ENCODE measurements around the gene SUN5. TPM values are rescaled to one million over a fixed set of nuclear protein-coding genes. Genes with fewer than 3 reads are reported as not detected.

Gene SUN5
- total RNA-seq, 1 experiment from 2014 or later = not detected

DNA sequence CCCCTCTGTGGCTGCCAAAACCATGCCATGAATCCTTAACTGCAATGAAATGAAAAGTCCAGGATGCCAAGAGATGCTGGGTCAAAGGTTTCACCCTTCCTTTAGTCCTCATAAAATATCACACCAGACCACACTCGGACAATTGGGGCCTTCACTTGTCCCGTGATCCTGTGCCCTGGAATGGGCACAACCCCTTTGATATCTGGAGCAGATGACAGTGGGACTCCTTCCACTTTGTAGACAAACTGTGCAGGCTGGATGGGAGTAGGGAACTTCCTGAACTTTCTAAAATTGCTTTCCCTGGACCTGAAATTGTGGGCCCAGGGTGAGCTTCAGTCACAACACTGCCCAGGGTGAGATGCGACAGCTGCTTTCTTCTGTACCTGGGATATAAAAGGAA is 17.6 kb upstream of the SUN5 start:
- POLR2A ChIA-PET (ENCODE audit: unreplicated experiment) = no interaction called here
- no TSS peak for BruUV-seq (replicated peaks)
- TF ChIP-seq EZH2 (IDR thresholded peaks at IDR 0.05; ENCODE audit: low read depth) = no peak
- TF ChIP-seq, protein P1, sequence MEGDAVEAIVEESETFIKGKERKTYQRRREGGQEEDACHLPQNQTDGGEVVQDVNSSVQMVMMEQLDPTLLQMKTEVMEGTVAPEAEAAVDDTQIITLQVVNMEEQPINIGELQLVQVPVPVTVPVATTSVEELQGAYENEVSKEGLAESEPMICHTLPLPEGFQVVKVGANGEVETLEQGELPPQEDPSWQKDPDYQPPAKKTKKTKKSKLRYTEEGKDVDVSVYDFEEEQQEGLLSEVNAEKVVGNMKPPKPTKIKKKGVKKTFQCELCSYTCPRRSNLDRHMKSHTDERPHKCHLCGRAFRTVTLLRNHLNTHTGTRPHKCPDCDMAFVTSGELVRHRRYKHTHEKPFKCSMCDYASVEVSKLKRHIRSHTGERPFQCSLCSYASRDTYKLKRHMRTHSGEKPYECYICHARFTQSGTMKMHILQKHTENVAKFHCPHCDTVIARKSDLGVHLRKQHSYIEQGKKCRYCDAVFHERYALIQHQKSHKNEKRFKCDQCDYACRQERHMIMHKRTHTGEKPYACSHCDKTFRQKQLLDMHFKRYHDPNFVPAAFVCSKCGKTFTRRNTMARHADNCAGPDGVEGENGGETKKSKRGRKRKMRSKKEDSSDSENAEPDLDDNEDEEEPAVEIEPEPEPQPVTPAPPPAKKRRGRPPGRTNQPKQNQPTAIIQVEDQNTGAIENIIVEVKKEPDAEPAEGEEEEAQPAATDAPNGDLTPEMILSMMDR (conservative IDR thresholded peaks at IDR 0.05) = no peak

DNA sequence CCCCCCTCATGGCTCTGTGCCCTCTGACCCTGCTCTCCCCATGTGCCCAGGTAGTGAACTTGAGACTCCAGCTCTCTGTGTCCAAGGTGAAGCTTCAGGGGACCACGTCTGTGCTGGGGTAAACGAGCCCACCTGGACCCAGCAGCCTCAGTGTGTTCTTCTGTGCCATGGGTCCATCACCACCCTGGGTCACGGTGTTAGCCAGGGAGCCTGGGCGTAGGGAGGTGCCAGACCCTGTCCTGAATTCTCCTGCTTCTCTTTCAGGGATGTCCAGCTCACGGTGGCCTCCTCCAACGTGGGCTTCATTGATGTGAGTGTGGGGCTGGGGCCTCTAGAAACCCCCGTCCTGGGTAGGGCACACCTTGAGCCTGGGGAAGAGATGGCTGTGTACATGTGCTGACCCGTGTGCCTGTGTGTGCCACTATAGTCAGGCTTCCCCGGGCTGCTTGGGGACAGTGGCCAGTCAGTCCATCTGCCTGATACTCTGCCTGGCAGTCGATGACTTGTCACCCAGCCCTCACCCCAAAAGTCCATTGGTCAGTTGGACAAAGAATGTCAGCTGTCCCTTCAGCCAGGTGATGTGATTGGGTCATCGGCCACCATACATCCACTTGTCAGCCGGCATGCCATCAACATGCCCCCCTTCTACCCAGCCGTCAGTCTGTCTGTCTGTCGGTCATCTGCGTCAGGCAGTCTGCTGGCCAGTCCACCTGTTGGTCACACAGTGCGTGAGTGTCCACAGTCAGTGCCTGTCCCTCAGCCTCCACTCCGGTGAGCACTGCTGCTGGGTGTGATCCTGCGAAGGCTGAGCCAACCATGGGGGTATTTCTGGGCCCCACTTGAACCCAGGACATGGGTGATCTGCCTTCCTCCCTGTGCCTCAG is 16.3 kb upstream of the SUN5 start:
- no peaks in the 10 kb centered on the region for H3K4me1 ChIP-seq (replicated peaks; ENCODE audit: insufficient read depth)
- H3K9me2 ChIP-seq (ENCODE audit: insufficient read depth) = no peaks in the 10 kb centered on the region
- H3K36me3 ChIP-seq (ENCODE audit: low read depth) = no peaks in the 10 kb centered on the region
- POLR2A ChIA-PET (ENCODE audit: unreplicated experiment) = no interaction called here
- no peak for TF ChIP-seq EZH2 (IDR thresholded peaks at IDR 0.05; ENCODE audit: low read depth)
- TF ChIP-seq, protein P1 (conservative IDR thresholded peaks at IDR 0.05) = no peak
- intact Hi-C loops (cut with micrococcal nuclease; ENCODE audit: unreplicated experiment) = no loop called here
- no peak for DNase-seq
- CTCF ChIA-PET = no interaction called here
- H4K20me1 ChIP-seq (ENCODE audit: insufficient read depth) = no peaks in the 10 kb centered on the region
- peaks cover 63% of the 10 kb centered on the region for H3K27me3 ChIP-seq (ENCODE audit: insufficient read depth, low read depth)
- H3K4me3 ChIP-seq = no peak overlapping the region
- no peaks in the 10 kb centered on the region for H3F3A ChIP-seq (ENCODE audit: insufficient read depth, low read depth)
- BruUV-seq (replicated peaks) = no TSS peak
- H2AFZ ChIP-seq = no peak overlapping the region
- no peaks in the 10 kb centered on the region for H3K9me3 ChIP-seq (ENCODE audit: insufficient read depth, low read depth)
- no peak overlapping the region for H3K27ac ChIP-seq
- H3K79me2 ChIP-seq (ENCODE audit: low read depth) = no peaks in the 10 kb centered on the region
- no peak overlapping the region for H3K4me2 ChIP-seq

More for the DNA sequence above, 17.6 kb upstream of the SUN5 start:
- intact Hi-C loops (cut with micrococcal nuclease; ENCODE audit: unreplicated experiment) = no loop called here
- Histone ChIP-seq H4K20me1 (ENCODE audit: insufficient read depth) (no peaks in the 10 kb centered on the region), H3K9me3 (ENCODE audit: insufficient read depth, low read depth) (no peaks in the 10 kb centered on the region), H3K27ac (no peak overlapping the region), H2AFZ (no peak overlapping the region), H3K4me1 (replicated peaks; ENCODE audit: insufficient read depth) (no peaks in the 10 kb centered on the region), H3K27me3 (ENCODE audit: insufficient read depth, low read depth) (peaks cover 56% of the 10 kb centered on the region), H3K4me2 (no peak overlapping the region), H3K79me2 (ENCODE audit: low read depth) (no peaks in the 10 kb centered on the region), H3K9me2 (ENCODE audit: insufficient read depth) (no peaks in the 10 kb centered on the region), H3K36me3 (ENCODE audit: low read depth) (no peaks in the 10 kb centered on the region), H3K4me3 (no peak overlapping the region), H3F3A (ENCODE audit: insufficient read depth, low read depth) (no peaks in the 10 kb centered on the region)
- DNase-seq = no peak
- CTCF ChIA-PET = no interaction called here

DNA sequence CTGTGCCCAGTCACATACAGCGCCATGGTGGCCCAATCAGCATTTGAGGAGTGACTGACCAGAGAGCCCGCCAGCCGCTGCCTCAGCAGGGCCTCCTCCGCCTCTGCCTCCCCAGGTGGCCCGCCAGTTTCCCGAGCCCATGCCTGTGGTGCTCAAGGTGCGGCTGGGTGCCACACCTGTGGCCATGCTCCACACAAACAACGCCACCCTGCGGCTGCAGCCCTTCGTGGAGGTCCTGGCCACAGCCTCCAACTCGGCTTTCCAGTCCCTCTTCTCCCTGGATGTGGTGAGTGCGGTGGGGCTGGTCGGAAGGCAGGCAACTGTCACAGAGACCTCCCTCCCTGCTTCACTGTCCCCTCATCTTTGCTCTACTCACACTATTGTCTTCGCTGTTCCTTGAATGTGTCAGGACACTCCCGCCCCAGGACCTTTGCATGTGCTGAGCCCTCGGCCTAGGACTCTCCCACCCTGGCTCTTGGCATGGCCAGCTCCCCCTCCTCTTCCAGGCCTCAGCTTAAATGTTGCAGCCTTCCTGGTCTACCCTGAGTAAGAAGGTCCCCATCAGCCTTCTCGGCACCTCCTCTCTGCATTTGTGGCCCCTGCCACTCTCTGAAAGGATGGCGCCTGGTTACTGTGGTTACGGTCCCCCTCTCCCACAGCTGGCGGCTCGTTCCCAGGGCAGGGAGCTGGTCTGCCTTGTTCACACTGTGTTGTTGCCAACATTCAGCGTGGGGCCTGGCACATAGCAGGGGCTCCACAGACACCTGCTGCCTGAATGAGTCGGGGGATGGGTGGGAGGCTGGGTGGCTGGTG is 15.4 kb upstream of the SUN5 start:
- ChIA-PET POLR2A (ENCODE audit: unreplicated experiment) (no interaction called here), CTCF (no interaction called here)
- no peak overlapping the region for H3K4me3 ChIP-seq
- TF ChIP-seq, protein P1 (conservative IDR thresholded peaks at IDR 0.05) = no peak
- no peak for TF ChIP-seq EZH2 (IDR thresholded peaks at IDR 0.05; ENCODE audit: low read depth)
- no peak for DNase-seq
- no peaks in the 10 kb centered on the region for H3K79me2 ChIP-seq (ENCODE audit: low read depth)
- no peaks in the 10 kb centered on the region for H3K9me3 ChIP-seq (ENCODE audit: insufficient read depth, low read depth)
- no peaks in the 10 kb centered on the region for H3K36me3 ChIP-seq (ENCODE audit: low read depth)
- H3K4me2 ChIP-seq = no peak overlapping the region
- no peak overlapping the region for H3K27ac ChIP-seq
- no TSS peak for BruUV-seq (replicated peaks)
- H2AFZ ChIP-seq = no peak overlapping the region
- no peaks in the 10 kb centered on the region for H4K20me1 ChIP-seq (ENCODE audit: insufficient read depth)
- no peaks in the 10 kb centered on the region for H3K9me2 ChIP-seq (ENCODE audit: insufficient read depth)
- H3F3A ChIP-seq (ENCODE audit: insufficient read depth, low read depth) = no peaks in the 10 kb centered on the region
- intact Hi-C loops (cut with micrococcal nuclease; ENCODE audit: unreplicated experiment) = no loop called here
- peaks cover 72% of the 10 kb centered on the region for H3K27me3 ChIP-seq (ENCODE audit: insufficient read depth, low read depth)
- H3K4me1 ChIP-seq (replicated peaks; ENCODE audit: insufficient read depth) = no peaks in the 10 kb centered on the region

Measured in PC-9 (cell line).